GM04503 (cell line): ENCODE measurements around the gene DENND6A.
"Not testable (repeated sequence)": the region's sequence is repeated elsewhere in the genome, so short reads cannot be mapped to it uniquely, and the experiment has no call there.

ENCODE experiments used
- DNase-seq: peaks from one replicate; pipeline ENCODE4 v3.0.0-alpha.2; 2012; ENCODE audit warnings: low read depth

Gene DENND6A

GRCh38 chr3:57692396-57693147 lies at the start of gene DENND6A:
Gene DENND6A (minus strand): TSS chr3:57693077. CDS start chr3:57693018, 59 bp downstream.
- DNase-seq: peak; percentile 61

GRCh38 chr3:57740027-57740426 lies 47.1 kb upstream of the DENND6A start:
- DNase-seq: no peak

GRCh38 chr3:57738391-57738790 lies 45.5 kb upstream of the DENND6A start:
- DNase-seq: no peak

GRCh38 chr3:57737840-57738239 lies 45.0 kb upstream of the DENND6A start:
- no peak for DNase-seq

- no peak for DNase-seq
These were observed 42.5 kb upstream of the DENND6A start for GRCh38 chr3:57735405-57735804.

GRCh38 chr3:57733790-57734189 lies 40.9 kb upstream of the DENND6A start:
- no peak for DNase-seq

GRCh38 chr3:57731311-57731710 lies 38.4 kb upstream of the DENND6A start:
- peak; percentile 39 for DNase-seq

- no peak for DNase-seq
These were observed 37.8 kb upstream of the DENND6A start for GRCh38 chr3:57730682-57731081.

GRCh38 chr3:57729334-57730045 lies 36.6 kb upstream of the DENND6A start:
- DNase-seq: peak; percentile 36

GRCh38 chr3:57727106-57727505 lies 34.2 kb upstream of the DENND6A start:
- DNase-seq: no peak

GRCh38 chr3:57726397-57726796 lies 33.5 kb upstream of the DENND6A start:
- DNase-seq: no peak

GRCh38 chr3:57718118-57718517 lies 25.2 kb upstream of the DENND6A start:
- DNase-seq: no peak

- DNase-seq: no peak
These were observed 24.5 kb upstream of the DENND6A start for GRCh38 chr3:57717205-57717868.

GRCh38 chr3:57715686-57716085 lies 22.8 kb upstream of the DENND6A start:
- DNase-seq: no peak

- no peak for DNase-seq
These were observed 16.7 kb upstream of the DENND6A start for GRCh38 chr3:57709559-57709958.

GRCh38 chr3:57709031-57709430 lies 16.2 kb upstream of the DENND6A start:
- no peak for DNase-seq

- peak; percentile 32 for DNase-seq
These were observed 13.6 kb upstream of the DENND6A start for GRCh38 chr3:57706462-57706861.

- not testable (repeated sequence) for DNase-seq
These were observed 12.5 kb upstream of the DENND6A start for GRCh38 chr3:57705351-57705750.

- DNase-seq: no peak
These were observed 8.9 kb upstream of the DENND6A start for GRCh38 chr3:57701781-57702180.

GRCh38 chr3:57700737-57701136 lies 7.9 kb upstream of the DENND6A start:
- no peak for DNase-seq

GRCh38 chr3:57699591-57699990 lies 6.7 kb upstream of the DENND6A start:
- DNase-seq: no peak

- no peak for DNase-seq
These were observed 4.0 kb upstream of the DENND6A start for GRCh38 chr3:57696801-57697321.

GRCh38 chr3:57694146-57694545 lies 1.3 kb upstream of the DENND6A start:
- DNase-seq: no peak
